Smooth muscle cell (in vitro differentiated cells): ENCODE data around the gene ATP2B2. TPM values are rescaled to one million over a fixed set of nuclear protein-coding genes. Genes with fewer than 3 reads are reported as not detected.

Experiments
- DNase-seq: peaks from one replicate; lab custom pipeline; 2025; ENCODE audit not compliant: unreplicated experiment; lab: John Stamatoyannopoulos, UW
- H2AFZ ChIP-seq: fragments of 200-600 bp; sonication (generic); 2 replicates; pipeline ENCODE4 v1.6.0; 2016; ENCODE audit warnings: antibody characterized with exemption, low read depth, mild to moderate bottlenecking
- H3F3A ChIP-seq: fragments of 200-600 bp; sonication (generic); 2 replicates; pipeline ENCODE4 v1.6.0; 2017; ENCODE audit warnings: antibody characterized with exemption, low read depth
- H3K27ac ChIP-seq: fragments of 200-600 bp; sonication (generic); 2 replicates; pipeline ENCODE4 v1.5.1; 2016; ENCODE audit warnings: low read depth, mild to moderate bottlenecking
- H3K27me3 ChIP-seq: fragments of 200-600 bp; sonication (generic); 2 replicates; pipeline ENCODE4 v1.6.1; 2016; ENCODE audit warnings: low read depth, mild to moderate bottlenecking
- H3K36me3 ChIP-seq: fragments of 200-600 bp; sonication (generic); 2 replicates; pipeline ENCODE4 v1.5.1; 2016; ENCODE audit warnings: low read depth
- H3K4me1 ChIP-seq: fragments of 200-600 bp; sonication (generic); 2 replicates; pipeline ENCODE4 v1.5.1; 2016; ENCODE audit warnings: low read depth
- H3K4me2 ChIP-seq: fragments of 200-600 bp; sonication (generic); 2 replicates; pipeline ENCODE4 v1.6.0; 2016; ENCODE audit warnings: mild to moderate bottlenecking
- H3K4me3 ChIP-seq: fragments of 200-600 bp; sonication (generic); 2 replicates; pipeline ENCODE4 v1.5.1; 2016; ENCODE audit warnings: mild to moderate bottlenecking
- H3K79me2 ChIP-seq: fragments of 200-600 bp; sonication (generic); 2 replicates; pipeline ENCODE4 v1.6.0; 2016; ENCODE audit warnings: low read depth, mild to moderate bottlenecking
- H3K9ac ChIP-seq: fragments of 200-600 bp; sonication (generic); 2 replicates; pipeline ENCODE4 v1.6.0; 2016; ENCODE audit warnings: low read depth
- H3K9me3 ChIP-seq: fragments of 200-600 bp; sonication (generic); replicated peaks from 2 replicates; pipeline ENCODE4 v1.5.1; 2016; ENCODE audit warnings: low read depth
- H4K20me1 ChIP-seq: fragments of 200-600 bp; sonication (generic); 2 replicates; pipeline ENCODE4 v1.6.0; 2016; ENCODE audit warnings: low read depth
- whole genome bisulfite sequencing: methylation state at CpG from one replicate; pipeline ENCODE4 v1.1.7; 2016; ENCODE audit warnings: low lambda C conversion rate; 5-methylcytosine and 5-hydroxymethylcytosine counted together
- polyA plus RNA-seq: library from polyadenylated mRNA; unstranded; fragments of >200 nt; fragmentation: Nextera tagmentation; extraction: Ambion mirVana; gene quantifications from 2 replicates; pipeline ENCODE4 v1.2.1, GENCODE V29; 2016
- total RNA-seq: library from RNA; depleted of rRNA; stranded (reverse); fragments of >200 nt; gene quantifications from 2 replicates; pipeline ENCODE4 v1.2.3, GENCODE V29; 2014
- TF ChIP-seq, protein P1 (sequence below): fragments of 200-600 bp; sonication (generic); IDR thresholded peaks from 2 replicates; pipeline ENCODE4 v1.5.1; 2017; ENCODE audit warnings: borderline replicate concordance, mild to moderate bottlenecking, antibody characterized with exemption; ENCODE audit not compliant: insufficient read depth, poor library complexity, severe bottlenecking

ATP2B2 gene
- total and polyA plus RNA-seq, 2 experiments from 2014 or later, result not detected

DNA sequence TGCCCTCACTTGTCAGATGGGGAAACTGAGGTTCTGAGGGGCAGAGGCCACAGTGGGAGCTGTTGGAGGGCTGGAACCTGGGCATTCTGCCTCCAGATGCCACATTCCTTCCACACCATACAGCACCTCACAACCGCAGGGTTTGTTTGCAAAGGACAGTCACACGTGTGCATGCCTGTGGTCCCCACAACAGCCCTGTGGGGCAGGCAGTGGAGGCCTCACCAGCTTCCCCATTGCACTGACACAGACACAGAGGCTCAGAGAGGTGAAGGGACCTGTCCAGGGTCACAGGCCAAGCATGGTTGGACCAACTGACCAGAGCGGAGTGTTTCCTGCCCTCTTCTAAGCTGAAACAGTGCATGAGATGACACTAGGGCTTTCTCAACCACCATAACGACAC is 109.3 kb downstream of the ATP2B2 start:
- H3K9ac ChIP-seq, result no peak overlapping the region
- H3K27ac ChIP-seq, result no peak overlapping the region
- H3K4me3 ChIP-seq, result no peak overlapping the region
- no peaks in the 10 kb centered on the region for H3K79me2 ChIP-seq
- no peak for DNase-seq
- no peak overlapping the region for H2AFZ ChIP-seq
- H3K4me1 ChIP-seq, result no peaks in the 10 kb centered on the region
- H3K36me3 ChIP-seq, result no peaks in the 10 kb centered on the region
- no peaks in the 10 kb centered on the region for H3K9me3 ChIP-seq
- no peaks in the 10 kb centered on the region for H4K20me1 ChIP-seq
- no peak overlapping the region for H3K4me2 ChIP-seq
- H3K27me3 ChIP-seq, result no peaks in the 10 kb centered on the region
- 87% methylated on average over 4 of the region's 4 CpGs for WGBS
- no peaks in the 10 kb centered on the region for H3F3A ChIP-seq
- TF ChIP-seq, protein P1, sequence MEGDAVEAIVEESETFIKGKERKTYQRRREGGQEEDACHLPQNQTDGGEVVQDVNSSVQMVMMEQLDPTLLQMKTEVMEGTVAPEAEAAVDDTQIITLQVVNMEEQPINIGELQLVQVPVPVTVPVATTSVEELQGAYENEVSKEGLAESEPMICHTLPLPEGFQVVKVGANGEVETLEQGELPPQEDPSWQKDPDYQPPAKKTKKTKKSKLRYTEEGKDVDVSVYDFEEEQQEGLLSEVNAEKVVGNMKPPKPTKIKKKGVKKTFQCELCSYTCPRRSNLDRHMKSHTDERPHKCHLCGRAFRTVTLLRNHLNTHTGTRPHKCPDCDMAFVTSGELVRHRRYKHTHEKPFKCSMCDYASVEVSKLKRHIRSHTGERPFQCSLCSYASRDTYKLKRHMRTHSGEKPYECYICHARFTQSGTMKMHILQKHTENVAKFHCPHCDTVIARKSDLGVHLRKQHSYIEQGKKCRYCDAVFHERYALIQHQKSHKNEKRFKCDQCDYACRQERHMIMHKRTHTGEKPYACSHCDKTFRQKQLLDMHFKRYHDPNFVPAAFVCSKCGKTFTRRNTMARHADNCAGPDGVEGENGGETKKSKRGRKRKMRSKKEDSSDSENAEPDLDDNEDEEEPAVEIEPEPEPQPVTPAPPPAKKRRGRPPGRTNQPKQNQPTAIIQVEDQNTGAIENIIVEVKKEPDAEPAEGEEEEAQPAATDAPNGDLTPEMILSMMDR, result no peak

DNA sequence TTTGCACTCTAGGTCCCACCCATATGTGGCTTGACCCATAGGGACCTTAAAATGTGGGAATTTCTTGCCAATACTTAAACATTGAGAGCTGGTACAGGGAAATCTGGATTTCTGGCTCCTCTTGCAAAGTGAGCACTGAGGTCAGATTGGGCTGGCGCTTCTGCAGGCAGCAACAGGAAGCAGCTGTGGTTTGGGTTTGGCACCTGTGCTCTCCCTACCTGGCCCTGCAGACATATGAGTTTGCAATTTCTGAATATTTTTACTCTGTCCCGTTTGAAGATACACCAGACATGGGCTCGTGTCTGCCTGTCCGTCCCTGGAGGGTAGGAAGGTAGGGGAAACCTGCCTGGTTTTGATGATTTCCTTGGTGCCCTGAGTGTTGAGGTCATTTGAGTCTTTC is 109.7 kb downstream of the ATP2B2 start:
- H3F3A ChIP-seq, result no peaks in the 10 kb centered on the region
- DNase-seq, result no peak

DNA sequence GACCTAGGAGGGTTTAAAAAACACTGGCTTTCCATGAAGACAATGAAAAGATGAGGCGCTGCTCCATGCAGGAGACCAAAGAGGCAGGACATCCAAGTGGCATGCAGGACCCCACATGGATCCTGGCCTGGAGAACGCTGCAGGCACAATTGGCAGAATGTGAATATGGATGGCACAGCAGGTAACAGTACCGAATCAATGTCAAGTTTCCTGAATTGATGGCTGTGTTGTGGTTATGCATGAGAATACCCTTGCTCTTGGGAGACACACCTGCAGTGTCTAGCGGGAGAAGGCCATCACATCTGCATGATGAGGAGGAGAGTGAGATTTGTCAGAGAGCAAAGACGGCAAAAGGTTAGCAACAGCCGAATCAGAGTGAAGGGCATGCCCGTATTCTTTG is 110.2 kb downstream of the ATP2B2 start:
- no peak for DNase-seq
- H3K27ac ChIP-seq, result no peak overlapping the region
- H3K4me3 ChIP-seq, result no peak overlapping the region
- 72% methylated on average over 7 of the region's 7 CpGs for WGBS
- H3K4me2 ChIP-seq, result no peak overlapping the region
- no peaks in the 10 kb centered on the region for H3K79me2 ChIP-seq
- no peak overlapping the region for H2AFZ ChIP-seq
- H3K9me3 ChIP-seq, result no peaks in the 10 kb centered on the region
- H3K9ac ChIP-seq, result no peak overlapping the region
- TF ChIP-seq, protein P1, result no peak
- no peaks in the 10 kb centered on the region for H3K27me3 ChIP-seq
- no peaks in the 10 kb centered on the region for H3F3A ChIP-seq
- H3K4me1 ChIP-seq, result no peaks in the 10 kb centered on the region
- H4K20me1 ChIP-seq, result no peaks in the 10 kb centered on the region
- no peaks in the 10 kb centered on the region for H3K36me3 ChIP-seq

More for the DNA sequence above, 109.7 kb downstream of the ATP2B2 start:
- Histone ChIP-seq H3K9me3 (no peaks in the 10 kb centered on the region), H3K9ac (no peak overlapping the region), H4K20me1 (no peaks in the 10 kb centered on the region), H3K4me1 (no peaks in the 10 kb centered on the region), H2AFZ (no peak overlapping the region), H3K4me3 (no peak overlapping the region), H3K27ac (no peak overlapping the region), H3K36me3 (no peaks in the 10 kb centered on the region), H3K27me3 (no peaks in the 10 kb centered on the region), H3K79me2 (no peaks in the 10 kb centered on the region), H3K4me2 (no peak overlapping the region)
- 90% methylated on average over 4 of the region's 4 CpGs for WGBS
- TF ChIP-seq, protein P1, result no peak

DNA sequence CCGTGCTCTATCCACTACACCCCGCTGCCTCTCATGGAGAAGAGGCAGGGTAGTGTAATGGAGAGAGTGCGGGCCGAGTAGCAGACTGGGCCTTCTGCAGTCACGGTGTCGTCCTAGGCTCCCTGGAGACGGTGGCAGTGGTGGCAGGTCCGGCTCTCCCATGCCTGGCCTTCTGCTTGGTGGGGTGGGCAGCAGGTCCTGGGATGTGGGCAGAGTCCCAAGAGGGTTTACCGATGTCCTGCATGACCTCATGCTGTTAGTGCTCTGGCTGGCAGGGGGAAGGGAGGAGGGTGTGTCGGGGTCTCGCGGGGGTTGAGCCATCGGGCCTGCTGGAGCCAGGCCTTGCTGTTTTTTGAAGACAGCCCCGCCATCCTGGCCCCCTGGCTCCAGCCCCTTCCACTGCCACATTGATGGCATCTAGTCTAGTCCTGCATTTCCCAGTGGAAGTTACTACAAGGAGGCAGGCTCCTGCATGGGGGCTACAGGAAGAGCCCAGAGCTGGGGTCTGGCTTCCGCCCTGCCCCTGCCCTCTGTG is 110.8 kb downstream of the ATP2B2 start:
- no peaks in the 10 kb centered on the region for H3K4me1 ChIP-seq
- no peak overlapping the region for H3K9ac ChIP-seq
- DNase-seq, result no peak
- H3K36me3 ChIP-seq, result no peaks in the 10 kb centered on the region
- H3K27ac ChIP-seq, result no peak overlapping the region
- H4K20me1 ChIP-seq, result no peaks in the 10 kb centered on the region
- TF ChIP-seq, protein P1, result no peak
- H3K4me3 ChIP-seq, result no peak overlapping the region
- H3F3A ChIP-seq, result no peaks in the 10 kb centered on the region
- H2AFZ ChIP-seq, result no peak overlapping the region
- 92% methylated on average over 15 of the region's 15 CpGs for WGBS
- no peak overlapping the region for H3K4me2 ChIP-seq
- no peaks in the 10 kb centered on the region for H3K9me3 ChIP-seq
- H3K79me2 ChIP-seq, result no peaks in the 10 kb centered on the region
- H3K27me3 ChIP-seq, result no peaks in the 10 kb centered on the region
